ENCODE measurements around the gene DLGAP5.

The DLGAP5 gene

GRCh38 chr14:55130196-55130550, 61.2 kb downstream of the DLGAP5 start:
- H3K4me3 ChIP-seq (ENCODE audit: low read depth, low read length), result peak overlapping the region; percentile 62
- TF ChIP-seq CTCF (IDR thresholded peaks at IDR 0.05; ENCODE audit: borderline replicate concordance, insufficient read depth, low read depth, low read length), result no peak

- TF ChIP-seq CTCF (IDR thresholded peaks at IDR 0.05; ENCODE audit: borderline replicate concordance, insufficient read depth, low read depth, low read length), result no peak
- H3K4me3 ChIP-seq (ENCODE audit: low read depth, low read length), result peak overlapping the region; percentile 62
These were observed 61.8 kb downstream of the DLGAP5 start for GRCh38 chr14:55129428-55130195.

- no peak for TF ChIP-seq CTCF (IDR thresholded peaks at IDR 0.05; ENCODE audit: borderline replicate concordance, insufficient read depth, low read depth, low read length)
- H3K4me3 ChIP-seq (ENCODE audit: low read depth, low read length), result peak within 1 kb of the TSS; percentile 62
These were observed 62.3 kb downstream of the DLGAP5 start, which contains the start of gene LGALS3 for GRCh38 chr14:55129086-55129427. Gene LGALS3 (plus strand): TSS chr14:55129252. CDS start chr14:55137374, 8,122 bp downstream.

GRCh38 chr14:55128386-55129085, 62.8 kb downstream of the DLGAP5 start:
- H3K4me3 ChIP-seq (ENCODE audit: low read depth, low read length), result peak overlapping the region; percentile 62
- no peak for TF ChIP-seq CTCF (IDR thresholded peaks at IDR 0.05; ENCODE audit: borderline replicate concordance, insufficient read depth, low read depth, low read length)

GRCh38 chr14:55127460-55127951, 63.9 kb downstream of the DLGAP5 start:
- TF ChIP-seq CTCF (IDR thresholded peaks at IDR 0.05; ENCODE audit: borderline replicate concordance, insufficient read depth, low read depth, low read length), result no peak
- H3K4me3 ChIP-seq (ENCODE audit: low read depth, low read length), result no peak overlapping the region

- no peak overlapping the region for H3K4me3 ChIP-seq (ENCODE audit: low read depth, low read length)
- TF ChIP-seq CTCF (IDR thresholded peaks at IDR 0.05; ENCODE audit: borderline replicate concordance, insufficient read depth, low read depth, low read length), result no peak
These were observed 64.4 kb downstream of the DLGAP5 start for GRCh38 chr14:55126932-55127459.
